Measurements from ENCODE around the gene MYT1.

The MYT1 gene

DNA sequence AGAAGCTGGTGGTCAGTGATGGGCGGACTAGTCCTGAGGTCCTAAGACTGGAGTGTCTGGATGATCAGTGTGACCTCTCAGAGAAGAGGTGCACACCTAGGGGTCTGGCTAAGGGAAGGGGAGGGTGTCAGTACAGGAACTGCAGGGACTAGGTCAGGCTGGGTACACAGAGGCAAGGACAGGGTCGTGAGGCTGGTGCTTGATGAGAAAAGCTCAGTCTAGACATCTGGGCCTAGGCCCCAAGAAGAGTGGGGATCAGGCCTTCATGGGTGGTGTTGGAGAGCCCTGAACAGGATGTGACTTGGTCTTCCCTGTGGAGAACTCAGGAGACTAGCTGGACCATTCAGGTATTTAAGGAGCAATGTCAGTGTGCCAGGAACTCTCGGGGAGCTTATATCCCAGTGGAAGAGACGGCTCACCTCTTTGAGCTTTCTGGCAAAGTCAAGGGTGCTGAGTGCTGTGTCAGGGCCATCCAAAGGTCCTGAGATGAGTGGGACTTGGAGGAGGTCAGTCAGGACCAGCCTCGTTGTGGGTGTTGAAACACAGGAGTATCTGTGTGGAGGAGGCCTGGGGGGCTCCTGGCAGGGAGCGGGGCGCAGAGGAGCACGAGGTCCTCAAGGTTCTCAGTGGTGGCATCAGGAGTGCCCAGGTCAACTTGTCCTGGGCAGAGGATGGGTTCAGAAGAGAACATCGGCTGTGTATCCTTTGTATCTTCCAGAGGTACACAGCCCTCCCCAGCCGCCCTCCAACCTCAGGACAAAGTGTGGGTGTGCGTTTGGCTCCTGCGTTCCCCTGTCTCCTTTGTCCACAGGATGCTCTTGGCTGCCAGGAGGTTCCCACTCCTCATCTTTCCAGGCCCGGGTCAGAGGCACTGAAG, 13.3 kb upstream of the MYT1 start:
- intact Hi-C loops (cut with DNase I; ENCODE audit: low total_unique reads), result no loop called here
- Histone ChIP-seq H3K9me3 (no peaks in the 10 kb centered on the region), H3K4me1 (no peaks in the 10 kb centered on the region), H3K27me3 (peaks cover 0 to 62% of the 10 kb centered on the region in 2 donors), H3K36me3 (no peaks in the 10 kb centered on the region), H3K27ac (no peak overlapping the region), H3K4me3 (no peak overlapping the region)
- TF ChIP-seq CTCF (IDR thresholded peaks at IDR 0.05), result no peak
- no peak for DNase-seq

- TF ChIP-seq CTCF (IDR thresholded peaks at IDR 0.05), result no peak
- Histone ChIP-seq H3K36me3 (no peaks in the 10 kb centered on the region), H3K27ac (no peak overlapping the region), H3K27me3 (peaks cover 0 to 62% of the 10 kb centered on the region in 2 donors), H3K4me1 (no peaks in the 10 kb centered on the region), H3K4me3 (no peak overlapping the region), H3K9me3 (no peaks in the 10 kb centered on the region)
- DNase-seq, result no peak
- intact Hi-C loops (cut with DNase I; ENCODE audit: low total_unique reads), result no loop called here
These were observed 12.4 kb upstream of the MYT1 start for GRCh38 chr20:64151633-64152530.

DNA sequence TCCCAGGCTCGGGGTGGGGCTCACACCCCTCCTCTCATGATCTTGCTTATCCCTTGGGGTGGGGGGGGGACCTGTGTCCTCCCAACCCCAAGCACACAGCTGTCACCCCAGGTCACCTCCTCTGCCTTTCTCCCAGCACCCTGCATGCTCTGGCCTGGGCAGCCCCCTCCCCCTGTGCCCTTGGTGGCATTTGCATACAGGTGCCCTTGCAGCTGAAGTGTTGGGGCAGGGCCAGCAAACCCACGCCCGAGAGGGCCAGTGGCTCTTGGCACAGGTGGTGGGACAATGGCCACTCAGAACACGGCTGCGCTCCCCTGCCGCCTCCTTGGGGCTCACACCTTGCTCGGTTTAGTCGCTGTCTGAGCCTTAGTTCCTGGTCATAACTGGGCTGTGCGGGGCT, 11.3 kb upstream of the MYT1 start:
- Histone ChIP-seq H3K36me3 (no peaks in the 10 kb centered on the region), H3K9me3 (no peaks in the 10 kb centered on the region), H3K27ac (no peak overlapping the region), H3K4me1 (no peaks in the 10 kb centered on the region), H3K27me3 (peaks cover 0 to 62% of the 10 kb centered on the region in 2 donors), H3K4me3 (no peak overlapping the region)
- intact Hi-C loops (cut with DNase I; ENCODE audit: low total_unique reads), result no loop called here
- TF ChIP-seq CTCF (IDR thresholded peaks at IDR 0.05), result no peak
- DNase-seq, result no peak

GRCh38 chr20:64153410-64153809, 10.8 kb upstream of the MYT1 start:
- Histone ChIP-seq H3K4me1 (no peaks in the 10 kb centered on the region), H3K36me3 (no peaks in the 10 kb centered on the region), H3K9me3 (no peaks in the 10 kb centered on the region), H3K4me3 (no peak overlapping the region), H3K27me3 (peaks cover 0 to 60% of the 10 kb centered on the region in 2 donors), H3K27ac (no peak overlapping the region)
- no peak for TF ChIP-seq CTCF (IDR thresholded peaks at IDR 0.05)
- intact Hi-C loops (cut with DNase I; ENCODE audit: low total_unique reads), result no loop called here
- DNase-seq, result no peak

DNA sequence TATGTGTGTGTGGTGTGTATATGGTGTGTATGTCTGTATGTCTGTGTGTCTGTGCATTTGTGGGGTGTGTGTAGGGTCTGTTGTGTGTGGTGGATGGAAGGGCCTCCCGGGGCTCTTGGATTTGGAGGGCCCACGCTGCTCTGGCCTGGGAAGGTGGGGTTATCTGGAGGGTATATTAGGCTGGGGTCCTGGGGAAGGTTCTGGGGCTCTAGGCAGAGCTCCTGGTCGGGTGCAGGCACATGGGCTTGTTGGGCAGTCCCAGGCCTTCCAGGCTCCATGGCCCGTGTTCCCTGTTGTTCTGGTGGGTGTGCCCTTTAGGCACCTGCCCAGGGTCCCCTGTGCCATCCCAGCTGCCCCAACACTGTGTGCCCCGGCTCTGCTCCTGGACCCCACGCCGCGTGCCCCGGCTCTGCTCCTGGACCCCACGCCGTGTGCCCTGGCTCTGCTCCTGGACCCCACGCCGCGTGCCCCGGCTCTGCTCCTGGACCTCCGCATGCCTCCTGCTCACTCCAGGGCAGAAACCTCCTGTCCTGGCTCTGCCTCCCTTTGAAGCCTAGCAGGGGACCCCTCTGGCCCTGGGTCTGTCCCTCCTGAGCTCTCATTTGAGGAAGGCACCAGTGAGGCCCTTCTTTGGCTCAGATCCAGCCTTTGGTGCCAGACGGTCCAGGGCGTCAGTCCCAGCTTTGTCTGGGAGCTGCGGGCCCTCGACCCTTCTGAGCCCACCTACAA, 10.2 kb upstream of the MYT1 start:
- no peak for DNase-seq
- Histone ChIP-seq H3K27ac (no peak overlapping the region), H3K4me1 (no peaks in the 10 kb centered on the region), H3K27me3 (peaks cover 0 to 62% of the 10 kb centered on the region in 2 donors), H3K9me3 (no peaks in the 10 kb centered on the region), H3K36me3 (no peaks in the 10 kb centered on the region), H3K4me3 (no peak overlapping the region)
- intact Hi-C loops (cut with DNase I; ENCODE audit: low total_unique reads), result no loop called here
- TF ChIP-seq CTCF (IDR thresholded peaks at IDR 0.05), result no peak

All from tibial artery (tissue), 4 donors.